HepG2 (cell line): ENCODE data around the gene MEPE. TPM values are rescaled to one million over a fixed set of nuclear protein-coding genes. Genes with fewer than 3 reads are reported as not detected.

Source experiments
- AGO1 ChIP-seq: fragments of 200-400 bp; formaldehyde crosslinking; IDR thresholded peaks from 2 replicates; pipeline ENCODE4 v1.6.1; 2017; ENCODE audit warnings: mild to moderate bottlenecking, low read depth, low read length, moderate library complexity; ENCODE audit not compliant: poor library complexity, severe bottlenecking
- FOSL1 ChIP-seq: sonication (generic); formaldehyde crosslinking; IDR thresholded peaks from 2 replicates; pipeline ENCODE4 v1.9.0; 2021; ENCODE audit warnings: missing genetic modification reagents, borderline replicate concordance
- RBM22 ChIP-seq: fragments of 200-400 bp; formaldehyde crosslinking; optimal IDR thresholded peaks from 2 replicates; pipeline ENCODE3; 2017; ENCODE audit warnings: mild to moderate bottlenecking, low read length, moderate library complexity
- SNAI1 ChIP-seq: sonication (generic); formaldehyde crosslinking; IDR thresholded peaks from 2 replicates; pipeline ENCODE4 v1.5.0; 2020; ENCODE audit warnings: mild to moderate bottlenecking, missing genetic modification reagents, borderline replicate concordance
- TBL1XR1 ChIP-seq: fragments of 150-350 bp; IDR thresholded peaks from 2 replicates; pipeline ENCODE4 v1.6.1; 2014; ENCODE audit warnings: borderline replicate concordance, low read length; ENCODE audit not compliant: partially characterized antibody
- TCF7 ChIP-seq: sonication (generic); IDR thresholded peaks from 2 replicates; pipeline ENCODE4 v1.6.1; 2016; ENCODE audit warnings: antibody characterized with exemption, low read depth
- ZEB1 ChIP-seq: IDR thresholded peaks from 2 replicates; pipeline ENCODE4 v1.6.1; 2012; ENCODE audit warnings: mild to moderate bottlenecking, low read depth, inconsistent platforms; ENCODE audit not compliant: insufficient replicate concordance
- ZNF781 ChIP-seq: sonication (generic); formaldehyde crosslinking; IDR thresholded peaks from 2 replicates; pipeline ENCODE4 v1.5.1; 2020; ENCODE audit warnings: borderline replicate concordance, mild to moderate bottlenecking, missing genetic modification reagents; ENCODE audit errors: not compliant biosample characterization
- polyA plus RNA-seq, 8 experiments: library from polyadenylated mRNA; depleted of rRNA in 3 of 8; stranded (reverse) in 7 of 8; unstranded in 1 of 8; fragments of >200 nt; fragmentation: Illumina TruSeq in 4 of 8; extraction: Trizol in 4 of 8; gene quantifications; 2 replicates each; pipeline versions ENCODE4 v1.2.1 to v1.2.3, GENCODE V29; 2011 to 2016; ENCODE audit warnings: low read depth in 4 of 8, missing spikeins in 1 of 8, mixed read lengths in 1 of 8; ENCODE audit not compliant: insufficient read depth in 1 of 8
- total RNA-seq, 5 experiments: library from RNA; depleted of rRNA; stranded (reverse); fragments of >200 nt; fragmentation: Illumina TruSeq; extraction: Trizol; gene quantifications; 2 replicates each; pipeline ENCODE4 v1.2.3, GENCODE V29; 2016; ENCODE audit warnings: low read depth in 1 of 5
- TF ChIP-seq, protein P1 (sequence below): sonication (generic); formaldehyde crosslinking; IDR thresholded peaks from 2 replicates; pipeline ENCODE4 v1.4.0; 2020; ENCODE audit warnings: mild to moderate bottlenecking, missing genetic modification reagents
- TF ChIP-seq, protein P2 (sequence below): sonication (generic); formaldehyde crosslinking; IDR thresholded peaks from 2 replicates; pipeline ENCODE4 v1.9.0; 2021; ENCODE audit warnings: missing genetic modification reagents, mild to moderate bottlenecking, borderline replicate concordance
- TF ChIP-seq, protein P3 (sequence below): IDR thresholded peaks from 2 replicates; pipeline ENCODE4 v1.6.1; 2012; ENCODE audit warnings: low read depth, low read length, improper control_type of control experiment
- TF ChIP-seq, protein P4 (sequence below): IDR thresholded peaks from 2 replicates; pipeline ENCODE4 v1.6.1; 2012; ENCODE audit warnings: low read length, improper control_type of control experiment
- TF ChIP-seq, protein P5 (sequence below): sonication (generic); formaldehyde crosslinking; IDR thresholded peaks from 2 replicates; pipeline ENCODE4 v1.5.0; 2020; ENCODE audit warnings: mild to moderate bottlenecking, missing genetic modification reagents
- TF ChIP-seq, protein P6 (sequence below): IDR thresholded peaks from 2 replicates; pipeline ENCODE4 v1.6.1; 2016; ENCODE audit warnings: low read depth

The MEPE gene
- total and polyA plus RNA-seq, 2 of the 13 experiments (the other 11 are each of a cell fraction or from before 2014, with no cell fraction given), result 0.04 TPM; not detected in 1

DNA sequence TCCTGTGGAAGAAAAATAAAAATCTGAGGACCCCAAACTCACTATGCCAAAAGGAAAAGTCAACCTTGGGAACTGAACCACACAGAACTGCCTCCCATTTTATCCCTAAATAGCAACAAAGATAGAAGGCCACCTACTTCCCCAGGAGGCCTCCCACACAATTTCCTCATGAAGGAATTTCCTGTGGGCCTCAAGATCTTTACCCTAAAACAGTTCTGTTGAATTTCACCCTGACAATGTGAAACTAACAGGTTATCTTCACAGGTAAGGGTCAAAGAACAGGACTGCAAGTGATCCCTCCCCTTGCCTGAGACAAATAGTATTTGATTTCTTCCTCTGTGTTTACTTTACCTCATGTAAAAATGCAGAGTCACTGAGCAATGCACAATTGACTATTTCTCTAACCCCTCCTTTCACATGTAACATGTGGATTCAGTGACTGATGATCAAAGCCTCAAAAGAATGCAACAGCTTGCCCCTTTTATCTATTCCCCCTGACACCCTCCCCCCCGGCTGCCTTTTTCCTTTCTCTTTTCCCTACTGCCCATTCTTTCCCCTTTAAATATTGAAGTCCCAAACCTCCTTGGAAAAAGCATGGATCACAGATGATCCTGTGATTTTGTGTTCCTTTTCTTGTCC lies 33.3 kb downstream of the MEPE start (continued):
- TF ChIP-seq, protein P1, sequence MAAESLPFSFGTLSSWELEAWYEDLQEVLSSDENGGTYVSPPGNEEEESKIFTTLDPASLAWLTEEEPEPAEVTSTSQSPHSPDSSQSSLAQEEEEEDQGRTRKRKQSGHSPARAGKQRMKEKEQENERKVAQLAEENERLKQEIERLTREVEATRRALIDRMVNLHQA (CRISPR knock-in tag), result no peak
- no peak for TF ChIP-seq ZNF781 (CRISPR knock-in tag)
- TF ChIP-seq, protein P2, sequence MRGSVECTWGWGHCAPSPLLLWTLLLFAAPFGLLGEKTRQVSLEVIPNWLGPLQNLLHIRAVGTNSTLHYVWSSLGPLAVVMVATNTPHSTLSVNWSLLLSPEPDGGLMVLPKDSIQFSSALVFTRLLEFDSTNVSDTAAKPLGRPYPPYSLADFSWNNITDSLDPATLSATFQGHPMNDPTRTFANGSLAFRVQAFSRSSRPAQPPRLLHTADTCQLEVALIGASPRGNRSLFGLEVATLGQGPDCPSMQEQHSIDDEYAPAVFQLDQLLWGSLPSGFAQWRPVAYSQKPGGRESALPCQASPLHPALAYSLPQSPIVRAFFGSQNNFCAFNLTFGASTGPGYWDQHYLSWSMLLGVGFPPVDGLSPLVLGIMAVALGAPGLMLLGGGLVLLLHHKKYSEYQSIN (CRISPR knock-in tag), result no peak
- peak; percentile 97 for TF ChIP-seq ZEB1
- peak; percentile 24 for TF ChIP-seq TBL1XR1
- peak; percentile 96 for TF ChIP-seq TCF7
- TF ChIP-seq, protein P3, sequence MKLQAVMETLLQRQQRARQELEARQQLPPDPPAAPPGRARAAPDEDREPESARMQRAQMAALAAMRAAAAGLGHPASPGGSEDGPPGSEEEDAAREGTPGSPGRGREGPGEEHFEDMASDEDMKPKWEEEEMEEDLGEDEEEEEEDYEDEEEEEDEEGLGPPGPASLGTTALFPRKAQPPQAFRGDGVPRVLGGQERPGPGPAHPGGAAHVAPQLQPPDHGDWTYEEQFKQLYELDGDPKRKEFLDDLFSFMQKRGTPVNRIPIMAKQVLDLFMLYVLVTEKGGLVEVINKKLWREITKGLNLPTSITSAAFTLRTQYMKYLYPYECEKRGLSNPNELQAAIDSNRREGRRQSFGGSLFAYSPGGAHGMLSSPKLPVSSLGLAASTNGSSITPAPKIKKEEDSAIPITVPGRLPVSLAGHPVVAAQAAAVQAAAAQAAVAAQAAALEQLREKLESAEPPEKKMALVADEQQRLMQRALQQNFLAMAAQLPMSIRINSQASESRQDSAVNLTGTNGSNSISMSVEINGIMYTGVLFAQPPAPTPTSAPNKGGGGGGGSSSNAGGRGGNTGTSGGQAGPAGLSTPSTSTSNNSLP, result peak; percentile 90
- TF ChIP-seq, protein P4, sequence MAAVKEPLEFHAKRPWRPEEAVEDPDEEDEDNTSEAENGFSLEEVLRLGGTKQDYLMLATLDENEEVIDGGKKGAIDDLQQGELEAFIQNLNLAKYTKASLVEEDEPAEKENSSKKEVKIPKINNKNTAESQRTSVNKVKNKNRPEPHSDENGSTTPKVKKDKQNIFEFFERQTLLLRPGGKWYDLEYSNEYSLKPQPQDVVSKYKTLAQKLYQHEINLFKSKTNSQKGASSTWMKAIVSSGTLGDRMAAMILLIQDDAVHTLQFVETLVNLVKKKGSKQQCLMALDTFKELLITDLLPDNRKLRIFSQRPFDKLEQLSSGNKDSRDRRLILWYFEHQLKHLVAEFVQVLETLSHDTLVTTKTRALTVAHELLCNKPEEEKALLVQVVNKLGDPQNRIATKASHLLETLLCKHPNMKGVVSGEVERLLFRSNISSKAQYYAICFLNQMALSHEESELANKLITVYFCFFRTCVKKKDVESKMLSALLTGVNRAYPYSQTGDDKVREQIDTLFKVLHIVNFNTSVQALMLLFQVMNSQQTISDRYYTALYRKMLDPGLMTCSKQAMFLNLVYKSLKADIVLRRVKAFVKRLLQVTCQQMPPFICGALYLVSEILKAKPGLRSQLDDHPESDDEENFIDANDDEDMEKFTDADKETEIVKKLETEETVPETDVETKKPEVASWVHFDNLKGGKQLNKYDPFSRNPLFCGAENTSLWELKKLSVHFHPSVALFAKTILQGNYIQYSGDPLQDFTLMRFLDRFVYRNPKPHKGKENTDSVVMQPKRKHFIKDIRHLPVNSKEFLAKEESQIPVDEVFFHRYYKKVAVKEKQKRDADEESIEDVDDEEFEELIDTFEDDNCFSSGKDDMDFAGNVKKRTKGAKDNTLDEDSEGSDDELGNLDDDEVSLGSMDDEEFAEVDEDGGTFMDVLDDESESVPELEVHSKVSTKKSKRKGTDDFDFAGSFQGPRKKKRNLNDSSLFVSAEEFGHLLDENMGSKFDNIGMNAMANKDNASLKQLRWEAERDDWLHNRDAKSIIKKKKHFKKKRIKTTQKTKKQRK, result no peak
- TF ChIP-seq SNAI1 (CRISPR knock-in tag), result peak; percentile 67; the same call in 1 of the 2 replicates
- TF ChIP-seq FOSL1 (CRISPR knock-in tag), result no peak
- TF ChIP-seq RBM22, result no peak
- no peak for TF ChIP-seq AGO1
- TF ChIP-seq, protein P5, sequence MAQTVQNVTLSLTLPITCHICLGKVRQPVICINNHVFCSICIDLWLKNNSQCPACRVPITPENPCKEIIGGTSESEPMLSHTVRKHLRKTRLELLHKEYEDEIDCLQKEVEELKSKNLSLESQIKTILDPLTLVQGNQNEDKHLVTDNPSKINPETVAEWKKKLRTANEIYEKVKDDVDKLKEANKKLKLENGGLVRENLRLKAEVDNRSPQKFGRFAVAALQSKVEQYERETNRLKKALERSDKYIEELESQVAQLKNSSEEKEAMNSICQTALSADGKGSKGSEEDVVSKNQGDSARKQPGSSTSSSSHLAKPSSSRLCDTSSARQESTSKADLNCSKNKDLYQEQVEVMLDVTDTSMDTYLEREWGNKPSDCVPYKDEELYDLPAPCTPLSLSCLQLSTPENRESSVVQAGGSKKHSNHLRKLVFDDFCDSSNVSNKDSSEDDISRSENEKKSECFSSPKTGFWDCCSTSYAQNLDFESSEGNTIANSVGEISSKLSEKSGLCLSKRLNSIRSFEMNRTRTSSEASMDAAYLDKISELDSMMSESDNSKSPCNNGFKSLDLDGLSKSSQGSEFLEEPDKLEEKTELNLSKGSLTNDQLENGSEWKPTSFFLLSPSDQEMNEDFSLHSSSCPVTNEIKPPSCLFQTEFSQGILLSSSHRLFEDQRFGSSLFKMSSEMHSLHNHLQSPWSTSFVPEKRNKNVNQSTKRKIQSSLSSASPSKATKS (CRISPR knock-in tag), result peak; percentile 78; the same call in 1 of the 2 replicates
- TF ChIP-seq, protein P6, sequence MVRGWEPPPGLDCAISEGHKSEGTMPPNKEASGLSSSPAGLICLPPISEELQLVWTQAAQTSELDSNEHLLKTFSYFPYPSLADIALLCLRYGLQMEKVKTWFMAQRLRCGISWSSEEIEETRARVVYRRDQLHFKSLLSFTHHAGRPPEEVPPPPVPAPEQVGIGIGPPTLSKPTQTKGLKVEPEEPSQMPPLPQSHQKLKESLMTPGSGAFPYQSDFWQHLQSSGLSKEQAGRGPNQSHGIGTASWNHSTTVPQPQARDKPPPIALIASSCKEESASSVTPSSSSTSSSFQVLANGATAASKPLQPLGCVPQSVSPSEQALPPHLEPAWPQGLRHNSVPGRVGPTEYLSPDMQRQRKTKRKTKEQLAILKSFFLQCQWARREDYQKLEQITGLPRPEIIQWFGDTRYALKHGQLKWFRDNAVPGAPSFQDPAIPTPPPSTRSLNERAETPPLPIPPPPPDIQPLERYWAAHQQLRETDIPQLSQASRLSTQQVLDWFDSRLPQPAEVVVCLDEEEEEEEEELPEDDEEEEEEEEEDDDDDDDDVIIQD (CRISPR knock-in tag), result peak; percentile 87; the same call in 1 of the 2 replicates
